Measurements from ENCODE around the gene SDK2. TPM values are rescaled to one million over a fixed set of nuclear protein-coding genes. Genes with fewer than 3 reads are reported as not detected.

SDK2 gene
- polyA plus RNA-seq, 10 donors: 19.4 to 32.3 (median 25.3) TPM

- DNase-seq: no peak
These were observed 336.0 kb downstream of the SDK2 start for GRCh38 chr17:73308017-73308823.

- DNase-seq: no peak
These were observed 337.1 kb downstream of the SDK2 start for GRCh38 chr17:73307130-73307529.

- no peak for DNase-seq
These were observed 338.1 kb downstream of the SDK2 start for GRCh38 chr17:73305845-73306836.

- DNase-seq: peak; percentile 70 to 88 (median 71)
These were observed 339.1 kb downstream of the SDK2 start for GRCh38 chr17:73304971-73305812.

GRCh38 chr17:73304438-73304837 is 339.8 kb downstream of the SDK2 start:
- DNase-seq: peak in 1 of 3 donors; percentile 65

- peak in 1 of 3 donors; percentile 81 for DNase-seq
These were observed 342.1 kb downstream of the SDK2 start for GRCh38 chr17:73302189-73302588.

GRCh38 chr17:73301369-73301768 is 342.9 kb downstream of the SDK2 start:
- no peak for DNase-seq

GRCh38 chr17:73300392-73300791 is 343.9 kb downstream of the SDK2 start:
- no peak for DNase-seq

- DNase-seq: no peak
These were observed 346.0 kb downstream of the SDK2 start for GRCh38 chr17:73297934-73298861.

- no peak for DNase-seq
These were observed 350.7 kb downstream of the SDK2 start for GRCh38 chr17:73293480-73293911.

- DNase-seq: no peak
These were observed 351.2 kb downstream of the SDK2 start for GRCh38 chr17:73293031-73293430.

GRCh38 chr17:73292031-73292531 is 352.2 kb downstream of the SDK2 start:
- no peak for DNase-seq

GRCh38 chr17:73291260-73291801 is 352.9 kb downstream of the SDK2 start:
- DNase-seq: no peak

GRCh38 chr17:73290399-73291259 is 353.6 kb downstream of the SDK2 start:
- no peak for DNase-seq

- DNase-seq: no peak
These were observed 354.5 kb downstream of the SDK2 start for GRCh38 chr17:73289549-73290254.

- DNase-seq: no peak
These were observed 355.5 kb downstream of the SDK2 start for GRCh38 chr17:73288534-73289302.

- DNase-seq: no peak
These were observed 357.4 kb downstream of the SDK2 start for GRCh38 chr17:73286863-73287296.
